ENCODE results near the gene LACTBL1. TPM values are rescaled to one million over a fixed set of nuclear protein-coding genes. Genes with fewer than 3 reads are reported as not detected.

Gene LACTBL1
- total and polyA plus RNA-seq, 2 of the 8 experiments (the other 6 are each of a cell fraction or from before 2014, with no cell fraction given): not detected

DNA sequence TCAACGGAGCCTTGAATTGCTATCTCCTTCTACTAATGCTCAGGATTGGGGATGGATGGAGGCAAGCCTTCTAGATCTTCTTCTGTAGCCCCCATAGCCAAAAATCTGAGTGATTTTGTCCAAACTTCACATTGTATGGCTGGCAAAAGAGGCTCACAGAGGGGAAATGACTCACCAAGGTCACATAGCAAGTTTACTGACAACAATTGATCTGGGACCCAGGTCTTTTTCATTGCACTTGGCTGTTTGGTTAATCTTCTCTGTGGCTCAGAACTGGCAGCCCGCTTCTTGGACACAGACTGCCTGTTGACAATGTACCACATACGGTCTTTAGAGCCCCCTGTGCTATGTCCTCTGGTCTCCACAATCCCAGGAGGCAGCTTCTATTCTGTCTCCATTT is 3.0 kb upstream of the LACTBL1 start (continued):
- TF ChIP-seq, protein P1, sequence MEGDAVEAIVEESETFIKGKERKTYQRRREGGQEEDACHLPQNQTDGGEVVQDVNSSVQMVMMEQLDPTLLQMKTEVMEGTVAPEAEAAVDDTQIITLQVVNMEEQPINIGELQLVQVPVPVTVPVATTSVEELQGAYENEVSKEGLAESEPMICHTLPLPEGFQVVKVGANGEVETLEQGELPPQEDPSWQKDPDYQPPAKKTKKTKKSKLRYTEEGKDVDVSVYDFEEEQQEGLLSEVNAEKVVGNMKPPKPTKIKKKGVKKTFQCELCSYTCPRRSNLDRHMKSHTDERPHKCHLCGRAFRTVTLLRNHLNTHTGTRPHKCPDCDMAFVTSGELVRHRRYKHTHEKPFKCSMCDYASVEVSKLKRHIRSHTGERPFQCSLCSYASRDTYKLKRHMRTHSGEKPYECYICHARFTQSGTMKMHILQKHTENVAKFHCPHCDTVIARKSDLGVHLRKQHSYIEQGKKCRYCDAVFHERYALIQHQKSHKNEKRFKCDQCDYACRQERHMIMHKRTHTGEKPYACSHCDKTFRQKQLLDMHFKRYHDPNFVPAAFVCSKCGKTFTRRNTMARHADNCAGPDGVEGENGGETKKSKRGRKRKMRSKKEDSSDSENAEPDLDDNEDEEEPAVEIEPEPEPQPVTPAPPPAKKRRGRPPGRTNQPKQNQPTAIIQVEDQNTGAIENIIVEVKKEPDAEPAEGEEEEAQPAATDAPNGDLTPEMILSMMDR (IDR thresholded peaks at IDR 0.05; ENCODE audit: control extremely low read depth in 1 of 3, insufficient read depth in 1 of 3, low read depth in 1 of 3, low read length in 3 of 3): no peak
- TF ChIP-seq GTF2F1 (IDR thresholded peaks at IDR 0.05; ENCODE audit: borderline replicate concordance, low read depth, low read length): no peak

All from H1 (cell line).